Measurements from ENCODE around the gene TNFSF8.

DNA sequence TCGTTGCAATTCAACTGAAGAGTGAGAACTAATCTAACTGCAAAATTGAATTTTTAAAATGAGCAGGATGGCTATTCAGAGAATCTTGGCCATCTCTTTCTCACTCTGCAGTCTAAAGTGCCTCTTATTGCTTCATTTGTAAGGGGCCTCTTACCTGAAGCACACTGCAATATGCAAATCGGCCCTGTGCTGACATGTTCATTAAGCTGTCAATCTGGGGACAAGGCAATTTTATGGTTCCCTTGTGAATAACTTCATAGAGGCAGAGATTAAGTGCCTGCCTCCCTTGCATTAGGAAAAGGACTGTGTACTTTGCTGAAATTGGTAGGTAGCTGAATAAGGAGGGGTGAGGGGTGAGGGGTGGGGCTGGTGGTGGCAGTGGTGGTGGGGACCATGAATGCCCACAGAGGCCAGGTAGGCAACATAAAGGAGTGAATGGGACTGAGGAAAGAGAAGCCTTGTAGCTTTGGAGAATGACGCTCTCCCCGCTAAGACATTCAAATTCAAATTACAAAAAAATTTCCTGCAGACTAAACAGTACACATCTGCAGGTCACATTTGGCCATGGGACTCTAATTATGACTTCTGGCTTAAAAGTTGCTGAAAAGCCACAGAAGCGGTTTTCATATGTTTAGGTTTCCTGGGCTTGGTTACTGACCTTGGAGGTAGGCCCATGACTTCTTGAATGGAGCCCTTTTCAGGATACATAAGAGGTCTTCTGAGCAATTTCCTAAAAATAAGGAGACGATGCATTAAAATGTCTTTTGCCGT lies 25.0 kb downstream of the TNFSF8 start:
- TF ChIP-seq EZH2phosphoT487 (IDR thresholded peaks at IDR 0.05; ENCODE audit: low read depth) = no peak
- TF ChIP-seq, protein P1, sequence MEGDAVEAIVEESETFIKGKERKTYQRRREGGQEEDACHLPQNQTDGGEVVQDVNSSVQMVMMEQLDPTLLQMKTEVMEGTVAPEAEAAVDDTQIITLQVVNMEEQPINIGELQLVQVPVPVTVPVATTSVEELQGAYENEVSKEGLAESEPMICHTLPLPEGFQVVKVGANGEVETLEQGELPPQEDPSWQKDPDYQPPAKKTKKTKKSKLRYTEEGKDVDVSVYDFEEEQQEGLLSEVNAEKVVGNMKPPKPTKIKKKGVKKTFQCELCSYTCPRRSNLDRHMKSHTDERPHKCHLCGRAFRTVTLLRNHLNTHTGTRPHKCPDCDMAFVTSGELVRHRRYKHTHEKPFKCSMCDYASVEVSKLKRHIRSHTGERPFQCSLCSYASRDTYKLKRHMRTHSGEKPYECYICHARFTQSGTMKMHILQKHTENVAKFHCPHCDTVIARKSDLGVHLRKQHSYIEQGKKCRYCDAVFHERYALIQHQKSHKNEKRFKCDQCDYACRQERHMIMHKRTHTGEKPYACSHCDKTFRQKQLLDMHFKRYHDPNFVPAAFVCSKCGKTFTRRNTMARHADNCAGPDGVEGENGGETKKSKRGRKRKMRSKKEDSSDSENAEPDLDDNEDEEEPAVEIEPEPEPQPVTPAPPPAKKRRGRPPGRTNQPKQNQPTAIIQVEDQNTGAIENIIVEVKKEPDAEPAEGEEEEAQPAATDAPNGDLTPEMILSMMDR (IDR thresholded peaks at IDR 0.05; ENCODE audit: low read depth, low read length) = no peak
